Kidney epithelial cell (primary cell): ENCODE measurements around the gene LINC00237. TPM values are rescaled to one million over a fixed set of nuclear protein-coding genes. Genes with fewer than 3 reads are reported as not detected.

Experiments used
- DNase-seq: peaks from one replicate; pipeline ENCODE4 v3.0.0-alpha.2; 2010; ENCODE audit warnings: low read depth
- H3K27me3 ChIP-seq: 2 replicates; pipeline ENCODE4 v1.6.0; 2011; ENCODE audit warnings: low read length; ENCODE audit not compliant: control insufficient read depth, insufficient read depth
- H3K36me3 ChIP-seq: 2 replicates; pipeline ENCODE4 v1.5.1; 2011; ENCODE audit warnings: low read length; ENCODE audit not compliant: control insufficient read depth, insufficient read depth
- H3K4me3 ChIP-seq: 2 replicates; pipeline ENCODE4 v1.5.1; 2011; ENCODE audit warnings: low read depth, mild to moderate bottlenecking, control low read depth, low read length
- total RNA-seq: library from RNA; depleted of rRNA; stranded (reverse); fragments of >200 nt; gene quantifications from 2 replicates; pipeline ENCODE4 v1.2.3, GENCODE V29; 2015
- TF ChIP-seq, protein P1 (sequence below): IDR thresholded peaks from 2 replicates; pipeline ENCODE4 v1.5.1; 2011; ENCODE audit warnings: mild to moderate bottlenecking, moderate library complexity, low read length, control low read depth, inconsistent platforms; ENCODE audit not compliant: insufficient read depth, poor library complexity, severe bottlenecking

The LINC00237 gene
- total RNA-seq, 1 donor from 2014 or later: not detected

DNA sequence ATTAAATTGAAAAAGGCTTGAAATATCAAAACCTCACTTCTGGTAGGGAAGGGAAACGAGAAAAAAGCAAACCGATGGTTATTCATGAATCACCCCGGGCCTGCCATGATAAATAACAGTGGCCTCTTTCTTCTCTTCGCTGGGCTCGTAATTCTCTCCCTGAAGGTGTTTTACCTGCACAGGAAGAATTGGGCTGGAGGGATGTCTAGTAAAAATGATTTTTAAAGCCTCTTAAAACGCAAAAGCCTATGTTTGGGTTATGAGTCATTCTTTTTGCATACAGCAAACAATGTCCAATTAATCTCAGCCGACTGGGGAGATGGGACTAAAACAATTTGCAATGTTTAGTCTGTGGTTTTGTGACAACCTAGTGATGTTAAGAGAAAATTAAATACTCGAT lies 16.8 kb downstream of the LINC00237 start:
- H3K4me3 ChIP-seq: no peak overlapping the region
- peaks cover 21% of the 10 kb centered on the region for H3K27me3 ChIP-seq

DNA sequence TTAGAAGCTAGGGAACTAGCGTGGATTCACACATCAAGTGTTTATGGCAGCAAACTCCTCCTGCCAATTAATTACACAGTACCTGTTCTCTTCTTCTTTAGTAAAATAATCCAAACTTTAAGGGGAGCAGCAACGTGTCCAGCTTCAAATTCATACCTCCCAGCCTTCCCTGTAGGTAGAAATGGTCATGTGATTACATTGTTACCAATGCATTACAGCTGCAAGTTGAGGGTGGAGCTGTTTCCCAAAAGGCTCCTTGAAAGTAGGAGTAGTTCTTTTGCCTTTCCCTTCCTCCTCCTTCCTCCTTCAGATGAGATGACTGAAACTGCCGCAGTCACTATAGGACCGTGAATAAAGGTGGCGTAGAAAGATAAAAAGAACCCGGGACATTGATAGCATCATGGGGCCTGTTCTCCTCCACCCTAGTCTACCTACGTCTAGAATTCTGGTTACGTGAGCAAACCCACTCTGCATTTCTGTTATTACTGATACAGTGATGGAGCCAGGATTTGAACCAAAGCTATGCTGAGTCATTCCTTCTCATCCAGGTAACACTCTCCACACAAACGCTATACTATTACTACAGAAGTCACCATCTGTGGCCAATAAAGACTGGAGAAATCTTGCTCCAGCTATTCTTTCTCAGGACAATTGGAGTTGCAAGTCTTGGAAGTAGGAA lies 18.2 kb downstream of the LINC00237 start:
- Histone ChIP-seq H3K4me3 (no peak overlapping the region), H3K36me3 (no peaks in the 10 kb centered on the region), H3K27me3 (peaks cover 17% of the 10 kb centered on the region)
- TF ChIP-seq, protein P1, sequence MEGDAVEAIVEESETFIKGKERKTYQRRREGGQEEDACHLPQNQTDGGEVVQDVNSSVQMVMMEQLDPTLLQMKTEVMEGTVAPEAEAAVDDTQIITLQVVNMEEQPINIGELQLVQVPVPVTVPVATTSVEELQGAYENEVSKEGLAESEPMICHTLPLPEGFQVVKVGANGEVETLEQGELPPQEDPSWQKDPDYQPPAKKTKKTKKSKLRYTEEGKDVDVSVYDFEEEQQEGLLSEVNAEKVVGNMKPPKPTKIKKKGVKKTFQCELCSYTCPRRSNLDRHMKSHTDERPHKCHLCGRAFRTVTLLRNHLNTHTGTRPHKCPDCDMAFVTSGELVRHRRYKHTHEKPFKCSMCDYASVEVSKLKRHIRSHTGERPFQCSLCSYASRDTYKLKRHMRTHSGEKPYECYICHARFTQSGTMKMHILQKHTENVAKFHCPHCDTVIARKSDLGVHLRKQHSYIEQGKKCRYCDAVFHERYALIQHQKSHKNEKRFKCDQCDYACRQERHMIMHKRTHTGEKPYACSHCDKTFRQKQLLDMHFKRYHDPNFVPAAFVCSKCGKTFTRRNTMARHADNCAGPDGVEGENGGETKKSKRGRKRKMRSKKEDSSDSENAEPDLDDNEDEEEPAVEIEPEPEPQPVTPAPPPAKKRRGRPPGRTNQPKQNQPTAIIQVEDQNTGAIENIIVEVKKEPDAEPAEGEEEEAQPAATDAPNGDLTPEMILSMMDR: no peak
- DNase-seq: no peak

More for the DNA sequence above, 16.8 kb downstream of the LINC00237 start:
- DNase-seq: no peak
- H3K36me3 ChIP-seq: no peaks in the 10 kb centered on the region
- TF ChIP-seq, protein P1: no peak

DNA sequence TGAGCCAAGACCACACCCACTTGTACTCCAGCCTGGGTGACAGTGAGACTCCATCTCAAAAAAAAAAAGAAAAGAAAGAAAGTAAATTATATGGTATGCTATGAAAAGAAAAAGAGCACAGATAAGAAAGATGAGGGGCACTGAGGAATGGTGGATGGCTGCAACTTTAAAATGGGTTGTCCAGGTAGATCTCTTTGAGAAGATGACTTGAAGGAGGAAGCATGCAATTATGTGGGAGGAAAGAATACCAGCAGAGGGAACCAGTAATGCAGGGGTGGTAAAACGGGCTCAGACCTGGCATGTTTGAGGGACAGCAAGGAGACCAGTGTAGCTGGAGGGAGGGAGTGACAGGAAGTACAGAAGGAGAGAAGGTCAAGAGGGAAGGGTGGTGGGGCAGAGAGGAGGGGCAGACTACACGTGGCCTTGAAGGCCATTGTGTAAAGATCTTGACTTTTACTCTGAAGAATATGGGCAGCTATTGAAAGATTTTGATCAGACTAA lies 22.3 kb downstream of the LINC00237 start:
- TF ChIP-seq, protein P1: no peak
- no peaks in the 10 kb centered on the region for H3K36me3 ChIP-seq
- H3K27me3 ChIP-seq: no peaks in the 10 kb centered on the region
- no peak overlapping the region for H3K4me3 ChIP-seq
- DNase-seq: no peak

DNA sequence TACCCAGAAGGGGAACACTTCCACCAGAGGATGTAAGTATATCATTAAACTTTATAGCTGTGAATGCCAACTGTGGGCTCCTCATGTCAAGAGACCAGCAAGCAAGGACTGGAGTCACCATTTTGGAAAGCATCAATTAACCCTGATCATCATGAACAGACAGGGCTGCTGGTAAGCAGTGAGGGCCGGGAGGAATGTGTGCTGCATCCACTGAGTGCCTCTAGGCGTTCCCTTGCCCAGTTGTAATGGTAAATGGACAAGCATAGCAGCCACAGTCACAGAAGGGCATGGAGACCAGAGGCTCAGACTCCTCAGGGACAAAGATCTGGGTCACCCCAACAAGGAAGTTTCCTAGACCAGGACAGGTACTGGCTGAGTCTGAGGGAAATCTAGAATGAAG lies 23.6 kb downstream of the LINC00237 start:
- Histone ChIP-seq H3K4me3 (no peak overlapping the region), H3K36me3 (no peaks in the 10 kb centered on the region), H3K27me3 (no peaks in the 10 kb centered on the region)
- TF ChIP-seq, protein P1: no peak
- no peak for DNase-seq

DNA sequence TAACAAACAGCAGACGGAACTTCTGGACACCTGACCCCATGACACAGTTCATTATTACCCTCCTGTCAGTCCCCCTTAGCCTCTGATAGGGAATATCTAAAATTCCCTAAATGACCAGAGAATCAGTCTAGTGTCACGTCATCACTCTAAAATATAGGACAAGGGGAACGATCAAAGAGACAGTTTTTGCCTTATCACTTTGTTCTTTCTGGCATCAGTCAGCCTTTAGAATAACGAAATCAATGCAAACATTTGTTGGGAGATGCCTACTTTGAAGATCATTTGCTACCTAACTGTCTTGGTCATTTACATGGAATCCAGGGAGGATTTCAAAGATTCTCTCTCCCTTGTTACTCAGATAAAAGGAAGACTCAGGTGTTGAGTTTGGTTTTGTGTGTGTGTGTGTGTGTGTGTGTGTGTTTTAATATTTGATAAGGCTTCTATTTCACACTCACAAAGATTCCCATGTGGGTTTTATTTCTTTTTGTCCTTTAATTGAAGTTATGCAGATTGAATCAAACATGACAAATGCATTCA lies 28.3 kb downstream of the LINC00237 start:
- H3K36me3 ChIP-seq: no peaks in the 10 kb centered on the region
- no peaks in the 10 kb centered on the region for H3K27me3 ChIP-seq
- TF ChIP-seq, protein P1: no peak
- H3K4me3 ChIP-seq: no peak overlapping the region
- DNase-seq: no peak

DNA sequence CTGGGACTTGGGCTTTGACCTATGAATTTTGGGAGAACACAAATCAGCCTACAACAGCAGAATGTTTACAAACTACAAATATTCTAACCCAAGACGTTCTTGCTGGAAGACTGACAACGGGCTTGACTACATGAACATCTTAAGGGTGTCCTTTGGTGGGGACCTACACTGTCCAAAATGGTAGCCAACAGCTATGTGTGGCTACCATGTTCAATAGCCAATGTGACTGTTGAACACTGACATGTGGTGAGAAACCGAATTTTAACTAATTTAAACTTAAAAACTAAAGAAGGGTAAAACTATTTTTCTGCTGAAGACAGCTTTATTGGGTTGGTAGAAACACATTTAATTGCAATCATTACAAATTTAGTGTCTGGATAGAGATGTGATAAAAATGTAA lies 30.1 kb downstream of the LINC00237 start:
- Histone ChIP-seq H3K36me3 (no peaks in the 10 kb centered on the region), H3K27me3 (no peaks in the 10 kb centered on the region), H3K4me3 (no peak overlapping the region)
- TF ChIP-seq, protein P1: no peak
- DNase-seq: no peak
